ENCODE results near the gene SH3RF2. TPM values are rescaled to one million over a fixed set of nuclear protein-coding genes. Genes with fewer than 3 reads are reported as not detected.

Gene SH3RF2
- total and polyA plus RNA-seq, 2 of the 13 experiments (the other 11 are each of a cell fraction or from before 2014, with no cell fraction given), result 2.6 to 3.7 TPM

DNA sequence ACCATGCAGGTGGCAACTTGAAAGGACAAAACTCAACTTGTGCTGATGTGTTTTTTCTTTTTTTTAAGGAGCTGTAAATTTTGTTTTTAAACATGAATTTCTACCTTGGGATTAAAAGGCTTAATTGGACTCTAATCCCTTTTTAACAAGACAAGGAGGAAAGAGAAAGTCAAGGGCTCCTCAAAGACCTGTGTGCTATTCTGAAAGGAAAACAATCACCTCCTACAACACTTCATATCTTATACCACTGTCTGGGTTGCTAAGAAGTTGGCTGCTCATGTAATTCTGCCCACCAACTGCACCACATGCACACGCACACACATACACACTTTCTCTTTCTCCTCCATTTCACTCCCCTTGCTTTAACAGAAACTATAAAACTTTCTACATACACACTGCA is 78.6 kb downstream of the SH3RF2 start:
- 97% methylated on average over 1 of the region's 1 CpG for WGBS (ENCODE audit: low lambda C conversion rate)
- in situ Hi-C loops (cut with HindIII; ENCODE audit: extremely low pct_ligation_motif_present, low pct_unique_long_range_greater_than_20kb), result no loop called here
- Histone ChIP-seq H3K79me2 (ENCODE audit: insufficient read depth, low read length) (no peaks in the 10 kb centered on the region), H3K9me3 (ENCODE audit: low read length) (no peaks in the 10 kb centered on the region), H3K4me3 (replicated peaks in 1 of 3; ENCODE audit: insufficient read depth in 1 of 3, low read depth in 2 of 3, low read length in 3 of 3) (no peak overlapping the region), H3K9ac (ENCODE audit: insufficient read depth, low read depth, low read length) (no peak overlapping the region), H3K27ac (ENCODE audit: extremely low read length, insufficient read depth, low read length) (no peak overlapping the region), H4K20me1 (ENCODE audit: insufficient read depth, low read length) (no peaks in the 10 kb centered on the region), H2AFZ (ENCODE audit: low read length) (no peak overlapping the region), H3K4me2 (ENCODE audit: low read depth, low read length) (no peak overlapping the region), H3K27me3 (ENCODE audit: control insufficient read depth in 1 of 2, insufficient read depth in 2 of 2, low read length in 2 of 2) (no peaks in the 10 kb centered on the region), H3K36me3 (replicated peaks in 1 of 2; ENCODE audit: control insufficient read depth in 1 of 2, insufficient read depth in 2 of 2, low read length in 2 of 2) (peaks cover 4 to 13% of the 10 kb centered on the region in 2 experiments; a peak in 4 of 5 replicates), H3K4me1 (ENCODE audit: insufficient read depth, low read length) (peaks cover 1% of the 10 kb centered on the region; the same call in 1 of the 2 replicates)
- FAIRE-seq (no peak), ATAC-seq (no peak), DNase-seq (ENCODE audit: low spot score) (no peak)
- TF ChIP-seq, protein P1, sequence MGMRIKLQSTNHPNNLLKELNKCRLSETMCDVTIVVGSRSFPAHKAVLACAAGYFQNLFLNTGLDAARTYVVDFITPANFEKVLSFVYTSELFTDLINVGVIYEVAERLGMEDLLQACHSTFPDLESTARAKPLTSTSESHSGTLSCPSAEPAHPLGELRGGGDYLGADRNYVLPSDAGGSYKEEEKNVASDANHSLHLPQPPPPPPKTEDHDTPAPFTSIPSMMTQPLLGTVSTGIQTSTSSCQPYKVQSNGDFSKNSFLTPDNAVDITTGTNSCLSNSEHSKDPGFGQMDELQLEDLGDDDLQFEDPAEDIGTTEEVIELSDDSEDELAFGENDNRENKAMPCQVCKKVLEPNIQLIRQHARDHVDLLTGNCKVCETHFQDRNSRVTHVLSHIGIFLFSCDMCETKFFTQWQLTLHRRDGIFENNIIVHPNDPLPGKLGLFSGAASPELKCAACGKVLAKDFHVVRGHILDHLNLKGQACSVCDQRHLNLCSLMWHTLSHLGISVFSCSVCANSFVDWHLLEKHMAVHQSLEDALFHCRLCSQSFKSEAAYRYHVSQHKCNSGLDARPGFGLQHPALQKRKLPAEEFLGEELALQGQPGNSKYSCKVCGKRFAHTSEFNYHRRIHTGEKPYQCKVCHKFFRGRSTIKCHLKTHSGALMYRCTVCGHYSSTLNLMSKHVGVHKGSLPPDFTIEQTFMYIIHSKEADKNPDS (CRISPR knock-in tag; IDR thresholded peaks at IDR 0.05), result no peak
- TF ChIP-seq TMF1 (CRISPR knock-in tag; IDR thresholded peaks at IDR 0.05; ENCODE audit: low read depth) (no peak), CCAR2 (optimal IDR thresholded peaks at IDR 0.05; ENCODE audit: low read depth, low read length) (no peak), KAT8 (CRISPR knock-in tag; IDR thresholded peaks at IDR 0.05) (no peak), ZNF225 (CRISPR knock-in tag; IDR thresholded peaks at IDR 0.05) (no peak), PAWR (CRISPR knock-in tag; IDR thresholded peaks at IDR 0.05; ENCODE audit: borderline replicate concordance) (no peak), HNRNPK (IDR thresholded peaks at IDR 0.05; ENCODE audit: low read depth, low read length, poor library complexity, severe bottlenecking) (no peak), SRSF9 (IDR thresholded peaks at IDR 0.05; ENCODE audit: borderline replicate concordance, insufficient read depth, low read depth, low read length, poor library complexity, severe bottlenecking) (no peak), TP53 (CRISPR knock-in tag; conservative IDR thresholded peaks at IDR 0.05) (no peak), KDM5A (IDR thresholded peaks at IDR 0.05; ENCODE audit: borderline replicate concordance, low read length) (no peak), ZNF543 (CRISPR knock-in tag; IDR thresholded peaks at IDR 0.05) (no peak), RBFOX2 (IDR thresholded peaks at IDR 0.05; ENCODE audit: low read depth, low read length) (no peak), ZSCAN20 (CRISPR knock-in tag; IDR thresholded peaks at IDR 0.05; ENCODE audit: borderline replicate concordance) (no peak), ZSCAN31 (CRISPR knock-in tag; IDR thresholded peaks at IDR 0.05; ENCODE audit: low read depth) (no peak), ZBTB20 (CRISPR knock-in tag; IDR thresholded peaks at IDR 0.05; ENCODE audit: borderline replicate concordance, low read depth) (no peak)
- TF ChIP-seq, protein P2, sequence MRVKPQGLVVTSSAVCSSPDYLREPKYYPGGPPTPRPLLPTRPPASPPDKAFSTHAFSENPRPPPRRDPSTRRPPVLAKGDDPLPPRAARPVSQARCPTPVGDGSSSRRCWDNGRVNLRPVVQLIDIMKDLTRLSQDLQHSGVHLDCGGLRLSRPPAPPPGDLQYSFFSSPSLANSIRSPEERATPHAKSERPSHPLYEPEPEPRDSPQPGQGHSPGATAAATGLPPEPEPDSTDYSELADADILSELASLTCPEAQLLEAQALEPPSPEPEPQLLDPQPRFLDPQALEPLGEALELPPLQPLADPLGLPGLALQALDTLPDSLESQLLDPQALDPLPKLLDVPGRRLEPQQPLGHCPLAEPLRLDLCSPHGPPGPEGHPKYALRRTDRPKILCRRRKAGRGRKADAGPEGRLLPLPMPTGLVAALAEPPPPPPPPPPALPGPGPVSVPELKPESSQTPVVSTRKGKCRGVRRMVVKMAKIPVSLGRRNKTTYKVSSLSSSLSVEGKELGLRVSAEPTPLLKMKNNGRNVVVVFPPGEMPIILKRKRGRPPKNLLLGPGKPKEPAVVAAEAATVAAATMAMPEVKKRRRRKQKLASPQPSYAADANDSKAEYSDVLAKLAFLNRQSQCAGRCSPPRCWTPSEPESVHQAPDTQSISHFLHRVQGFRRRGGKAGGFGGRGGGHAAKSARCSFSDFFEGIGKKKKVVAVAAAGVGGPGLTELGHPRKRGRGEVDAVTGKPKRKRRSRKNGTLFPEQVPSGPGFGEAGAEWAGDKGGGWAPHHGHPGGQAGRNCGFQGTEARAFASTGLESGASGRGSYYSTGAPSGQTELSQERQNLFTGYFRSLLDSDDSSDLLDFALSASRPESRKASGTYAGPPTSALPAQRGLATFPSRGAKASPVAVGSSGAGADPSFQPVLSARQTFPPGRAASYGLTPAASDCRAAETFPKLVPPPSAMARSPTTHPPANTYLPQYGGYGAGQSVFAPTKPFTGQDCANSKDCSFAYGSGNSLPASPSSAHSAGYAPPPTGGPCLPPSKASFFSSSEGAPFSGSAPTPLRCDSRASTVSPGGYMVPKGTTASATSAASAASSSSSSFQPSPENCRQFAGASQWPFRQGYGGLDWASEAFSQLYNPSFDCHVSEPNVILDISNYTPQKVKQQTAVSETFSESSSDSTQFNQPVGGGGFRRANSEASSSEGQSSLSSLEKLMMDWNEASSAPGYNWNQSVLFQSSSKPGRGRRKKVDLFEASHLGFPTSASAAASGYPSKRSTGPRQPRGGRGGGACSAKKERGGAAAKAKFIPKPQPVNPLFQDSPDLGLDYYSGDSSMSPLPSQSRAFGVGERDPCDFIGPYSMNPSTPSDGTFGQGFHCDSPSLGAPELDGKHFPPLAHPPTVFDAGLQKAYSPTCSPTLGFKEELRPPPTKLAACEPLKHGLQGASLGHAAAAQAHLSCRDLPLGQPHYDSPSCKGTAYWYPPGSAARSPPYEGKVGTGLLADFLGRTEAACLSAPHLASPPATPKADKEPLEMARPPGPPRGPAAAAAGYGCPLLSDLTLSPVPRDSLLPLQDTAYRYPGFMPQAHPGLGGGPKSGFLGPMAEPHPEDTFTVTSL (CRISPR knock-in tag; IDR thresholded peaks at IDR 0.05; ENCODE audit: borderline replicate concordance), result no peak
- BruUV-seq (replicated peaks), result no TSS peak
- intact Hi-C loops (cut with micrococcal nuclease; ENCODE audit: unreplicated experiment), result no loop called here
- POLR2A ChIA-PET, result no interaction called here
- CTCF ChIA-PET (ENCODE audit: low intra/inter-chr PET ratio, low total read pairs), result no interaction called here
